A549 (cell line): ENCODE data around the gene FGR. TPM values are rescaled to one million over a fixed set of nuclear protein-coding genes. Genes with fewer than 3 reads are reported as not detected.

ENCODE experiments used
- ATAC-seq, 2 experiments: fragments of 200-7000 bp in 1 of 2; fragments of >200 bp in 1 of 2; cut with Nextera tagmentation in 1 of 2; cut with Tn5 transposase in 1 of 2; 3 replicates each; pipeline versions ENCODE4 v1.8.0 to v1.9.1; 2018 to 2020; ENCODE audit warnings: mild to moderate bottlenecking in 1 of 2, moderate library complexity in 1 of 2
- CTCF ChIA-PET: fragments of 300-600 bp; sonication (Branson Sonifier 250); formaldehyde crosslinking; extraction: SDS; loops from one replicate; lab custom pipeline; 2021; ENCODE audit warnings: antibody characterized with exemption, inconsistent platforms; lab: Yijun Ruan, JAX
- POLR2A ChIA-PET: fragments of 350-600 bp; formaldehyde crosslinking; extraction: SDS; loops from one replicate; lab custom pipeline; 2021; ENCODE audit warnings: antibody characterized with exemption, inconsistent platforms; lab: Yijun Ruan, JAX
- DNase-seq, 2 experiments: peaks; one replicate each; pipeline versions ENCODE4 v3.0.0 to v3.0.0-alpha.2; 2011 to 2016; ENCODE audit warnings: low read depth in 1 of 2, low spot score in 1 of 2
- FAIRE-seq: peaks from 2 replicates; lab custom pipeline; 2011; peaks lifted over from hg19 to GRCh38; lab: Jason Lieb, UNC
- H3K27ac ChIP-seq, 2 experiments: fragments of >200 bp; sonication (Bioruptor Twin); formaldehyde crosslinking; 3 replicates each; pipeline ENCODE4 v1.5.1; 2016 to 2017
- H3K4me1 ChIP-seq: fragments of >200 bp; sonication (Bioruptor Twin); formaldehyde crosslinking; 3 replicates; pipeline ENCODE4 v1.6.1; 2016
- H3K4me2 ChIP-seq: fragments of >200 bp; sonication (Bioruptor Twin); formaldehyde crosslinking; 3 replicates; pipeline ENCODE4 v1.6.1; 2016
- H3K4me3 ChIP-seq: fragments of >200 bp; sonication (Bioruptor Twin); formaldehyde crosslinking; 3 replicates; pipeline ENCODE4 v1.5.1; 2016
- H3K9me3 ChIP-seq: fragments of >200 bp; sonication (Bioruptor Twin); formaldehyde crosslinking; 3 replicates; pipeline ENCODE4 v1.6.1; 2016
- ATOH8 ChIP-seq: fragments of 250-450 bp; sonication (Bioruptor Pico); IDR thresholded peaks from 2 replicates; pipeline ENCODE4 v1.5.0; 2020; ENCODE audit warnings: low read depth, mild to moderate bottlenecking, moderate library complexity
- BCL3 ChIP-seq: fragments of >200 bp; sonication (Bioruptor Twin); formaldehyde crosslinking; IDR thresholded peaks from 3 replicates; pipeline ENCODE4 v1.6.1; 2016
- CBX2 ChIP-seq: fragments of 200-600 bp; sonication (generic); IDR thresholded peaks from 2 replicates; pipeline ENCODE4 v1.6.1; 2016; ENCODE audit warnings: low read depth, mild to moderate bottlenecking, borderline replicate concordance
- CHD2 ChIP-seq: fragments of 150-350 bp; IDR thresholded peaks from 2 replicates; pipeline ENCODE4 v1.6.1; 2014; ENCODE audit warnings: low read length; ENCODE audit not compliant: partially characterized antibody
- CHD4 ChIP-seq: fragments of 200-600 bp; sonication (generic); IDR thresholded peaks from 2 replicates; pipeline ENCODE4 v1.6.1; 2016; ENCODE audit warnings: antibody characterized with exemption, mild to moderate bottlenecking, borderline replicate concordance
- EHF ChIP-seq: fragments of 250-450 bp; sonication (Bioruptor Pico); IDR thresholded peaks from 2 replicates; pipeline ENCODE4 v1.5.0; 2020; ENCODE audit warnings: mild to moderate bottlenecking
- ESRRA ChIP-seq: fragments of 150-350 bp; IDR thresholded peaks from 2 replicates; pipeline ENCODE4 v1.6.1; 2014; ENCODE audit warnings: mild to moderate bottlenecking, low read length, borderline replicate concordance
- FOSL2 ChIP-seq, 2 experiments: fragments of 450-650 bp in 1 of 2; fragments of >200 bp in 1 of 2; sonication (Bioruptor Twin) in 1 of 2; formaldehyde crosslinking; IDR thresholded peaks; 2 replicates each; pipeline versions ENCODE4 v1.5.0 to v1.6.1; 2016 to 2020; ENCODE audit warnings: mild to moderate bottlenecking in 1 of 2, moderate library complexity in 1 of 2
- GATA3 ChIP-seq: IDR thresholded peaks from 2 replicates; pipeline ENCODE4 v1.6.1; 2012; ENCODE audit warnings: borderline replicate concordance
- HDAC2 ChIP-seq: fragments of 200-600 bp; sonication (generic); IDR thresholded peaks from 2 replicates; pipeline ENCODE4 v1.6.1; 2016
- HES2 ChIP-seq: fragments of >200 bp; sonication (Bioruptor Twin); formaldehyde crosslinking; IDR thresholded peaks from 2 replicates; pipeline ENCODE4 v1.6.1; 2016
- HOXA7 ChIP-seq: fragments of 250-450 bp; sonication (Bioruptor Pico); IDR thresholded peaks from 2 replicates; pipeline ENCODE4 v1.5.0; 2020; ENCODE audit warnings: mild to moderate bottlenecking, moderate library complexity
- HOXB13 ChIP-seq: fragments of 250-450 bp; sonication (Bioruptor Pico); IDR thresholded peaks from 2 replicates; pipeline ENCODE4 v1.5.0; 2020; ENCODE audit warnings: low read depth, mild to moderate bottlenecking, moderate library complexity
- JUN ChIP-seq, 2 experiments: fragments of >200 bp; sonication (Bioruptor Twin); formaldehyde crosslinking; IDR thresholded peaks; 2 replicates in 1 of 2; 3 replicates in 1 of 2; pipeline ENCODE4 v1.6.1; 2016 to 2017
- KDM1A ChIP-seq: fragments of 200-600 bp; sonication (generic); IDR thresholded peaks from 2 replicates; pipeline ENCODE4 v1.6.1; 2016; ENCODE audit warnings: low read depth, mild to moderate bottlenecking
- NFE2L2 ChIP-seq: fragments of 150-350 bp; conservative IDR thresholded peaks from 2 replicates; pipeline ENCODE4 v1.6.1; 2014; ENCODE audit warnings: low read length
- NPAS2 ChIP-seq: fragments of 250-450 bp; sonication (Bioruptor Pico); IDR thresholded peaks from 2 replicates; pipeline ENCODE4 v1.8.0; 2022; ENCODE audit warnings: mild to moderate bottlenecking, moderate library complexity, borderline replicate concordance
- NR3C1 ChIP-seq: fragments of >200 bp; sonication (Bioruptor Twin); formaldehyde crosslinking; IDR thresholded peaks from 3 replicates; pipeline ENCODE4 v1.6.1; 2017
- RAD21 ChIP-seq, 2 experiments: fragments of >200 bp in 1 of 2; sonication (Bioruptor Twin) in 1 of 2; formaldehyde crosslinking in 1 of 2; IDR thresholded peaks in 1 of 2; conservative IDR thresholded peaks in 1 of 2; 2 replicates in 1 of 2; 3 replicates in 1 of 2; pipeline ENCODE4 v1.6.1; 2012 to 2018; ENCODE audit warnings: inconsistent platforms in 1 of 2
- RARB ChIP-seq: fragments of 250-450 bp; sonication (Bioruptor Pico); IDR thresholded peaks from 2 replicates; pipeline ENCODE4 v1.8.0; 2021; ENCODE audit warnings: mild to moderate bottlenecking, moderate library complexity
- RNF2 ChIP-seq: fragments of 200-600 bp; sonication (generic); IDR thresholded peaks from 2 replicates; pipeline ENCODE4 v1.6.1; 2016; ENCODE audit warnings: low read depth, mild to moderate bottlenecking, antibody characterized with exemption, moderate library complexity, borderline replicate concordance
- SMC3 ChIP-seq: fragments of >200 bp; sonication (Bioruptor Twin); formaldehyde crosslinking; IDR thresholded peaks from 3 replicates; pipeline ENCODE4 v1.6.1; 2018; ENCODE audit warnings: inconsistent platforms
- SREBF2 ChIP-seq: fragments of 450-650 bp; IDR thresholded peaks from 2 replicates; pipeline ENCODE4 v1.6.1; 2014; ENCODE audit warnings: mild to moderate bottlenecking, moderate library complexity
- ZC3H11A ChIP-seq: fragments of 450-650 bp; IDR thresholded peaks from 2 replicates; pipeline ENCODE4 v1.6.1; 2014; ENCODE audit warnings: antibody characterized with exemption, mild to moderate bottlenecking
- ZFP36 ChIP-seq: fragments of 450-650 bp; IDR thresholded peaks from 2 replicates; pipeline ENCODE4 v1.6.1; 2014; ENCODE audit warnings: borderline replicate concordance; ENCODE audit not compliant: partially characterized antibody
- ZNF302 ChIP-seq: fragments of 250-450 bp; sonication (Bioruptor Pico); IDR thresholded peaks from 2 replicates; pipeline ENCODE4 v1.9.0; 2021; ENCODE audit warnings: inconsistent platforms, mild to moderate bottlenecking, moderate library complexity
- WGBS: methylation state at CpG from one replicate; pipeline ENCODE4 v1.1.6; 2017; ENCODE audit errors: missing lambda C conversion rate; 5-methylcytosine and 5-hydroxymethylcytosine counted together
- polyA plus RNA-seq, 4 experiments: library from polyadenylated mRNA; depleted of rRNA in 3 of 4; stranded (reverse); fragments of >200 nt; fragmentation: RNase III in 1 of 4; extraction: RNeasy Plus Mini Kit Qiagen cat#74134 plus additional on column Dnase treatment in 1 of 4; gene quantifications; 2 replicates in 3 of 4; 3 replicates in 1 of 4; pipeline ENCODE4 v1.2.3, GENCODE V29; 2011 to 2017

Gene FGR
- polyA plus RNA-seq, 2 of the 4 experiments (the other 2 are of a cell fraction), result not detected

GRCh38 chr1:27585684-27586083, 49.3 kb downstream of the FGR start:
- DNase-seq, result no peak
- Histone ChIP-seq H3K4me2 (no peak overlapping the region), H3K27ac (no peak overlapping the region), H3K4me1 (peaks cover 15% of the 10 kb centered on the region), H3K4me3 (no peak overlapping the region), H3K9me3 (no peaks in the 10 kb centered on the region)
- ChIA-PET CTCF (interaction anchor here (0.6 to 3.2 kb wide), 6 partner anchors 9 to 107 kb away, joined by 3 to 18 read pairs (median 4); no protein-coding TSS in a partner anchor), POLR2A (no interaction called here)
- ATAC-seq, result no peak
- 70% methylated on average over 3 of the region's 3 CpGs for WGBS
- no peak for FAIRE-seq
- no peak for TF ChIP-seq NFE2L2
- no peak for TF ChIP-seq ESRRA
- TF ChIP-seq SMC3, result no peak
- no peak for TF ChIP-seq ZFP36
- no peak for TF ChIP-seq NPAS2 (CRISPR knock-in tag)
- TF ChIP-seq ZC3H11A, result no peak

GRCh38 chr1:27584453-27584852, 50.5 kb downstream of the FGR start:
- peaks cover 3% of the 10 kb centered on the region for H3K4me1 ChIP-seq
- ChIA-PET CTCF (interaction anchor here (1.3 to 3.2 kb wide), 5 partner anchors 8 to 28 kb away, joined by 3 to 18 read pairs (median 8); no protein-coding TSS in a partner anchor), POLR2A (no interaction called here)
- no peak overlapping the region for H3K4me3 ChIP-seq
- H3K9me3 ChIP-seq, result no peaks in the 10 kb centered on the region
- DNase-seq (no peak), FAIRE-seq (no peak), ATAC-seq (no peak)
- no peak for TF ChIP-seq CHD4
- TF ChIP-seq NR3C1, result no peak
- TF ChIP-seq RARB (CRISPR knock-in tag), result no peak
- TF ChIP-seq NPAS2 (CRISPR knock-in tag), result no peak
- no peak for TF ChIP-seq FOSL2 (IDR thresholded peaks at IDR 0.05)
- no peak for TF ChIP-seq FOSL2 (CRISPR knock-in tag; IDR thresholded peaks at IDR 0.05)
- TF ChIP-seq GATA3, result no peak
- TF ChIP-seq JUN (IDR thresholded peaks at IDR 0.05), result no peak
- no peak for TF ChIP-seq ZNF302
- TF ChIP-seq HOXA7 (CRISPR knock-in tag), result no peak
- TF ChIP-seq ATOH8 (CRISPR knock-in tag), result no peak
- TF ChIP-seq KDM1A, result no peak
- TF ChIP-seq CBX2, result no peak
- no peak for TF ChIP-seq BCL3
- TF ChIP-seq HES2, result no peak
- TF ChIP-seq EHF (CRISPR knock-in tag), result no peak
- TF ChIP-seq SREBF2, result no peak
- WGBS, result 73% methylated on average over 2 of the region's 3 CpGs
- H3K27ac ChIP-seq, result no peak overlapping the region
- H3K4me2 ChIP-seq, result no peak overlapping the region

- Histone ChIP-seq H3K27ac (no peak overlapping the region), H3K9me3 (no peaks in the 10 kb centered on the region)
- ChIA-PET POLR2A (no interaction called here), CTCF (interaction anchor here (1.0 to 3.2 kb wide), 7 partner anchors 7 to 27 kb away, joined by 3 to 18 read pairs (median 4); no protein-coding TSS in a partner anchor)
- no peak for DNase-seq
- TF ChIP-seq FOSL2 (IDR thresholded peaks at IDR 0.05), result no peak
- TF ChIP-seq FOSL2 (CRISPR knock-in tag; IDR thresholded peaks at IDR 0.05), result no peak
- no peak for TF ChIP-seq GATA3
- TF ChIP-seq ZC3H11A, result no peak
- no peak for TF ChIP-seq RNF2
- TF ChIP-seq NPAS2 (CRISPR knock-in tag), result no peak
- TF ChIP-seq HDAC2, result no peak
- no peak for TF ChIP-seq ATOH8 (CRISPR knock-in tag)
- no peak for TF ChIP-seq HOXB13 (CRISPR knock-in tag)
- no peak for TF ChIP-seq NFE2L2
- TF ChIP-seq CHD2, result no peak
- TF ChIP-seq ZNF302, result no peak
- TF ChIP-seq RAD21 (conservative IDR thresholded peaks at IDR 0.05 in 1 of 2, IDR thresholded peaks at IDR 0.05 in 1 of 2), result no peak
- no peak for TF ChIP-seq JUN (IDR thresholded peaks at IDR 0.05)
- TF ChIP-seq, all 56 proteins: peak for 0
- Histone ChIP-seq H3K4me2 (no peak overlapping the region), H3K4me1 (no peaks in the 10 kb centered on the region), H3K4me3 (no peak overlapping the region)
- WGBS, result 82% methylated on average over 3 of the region's 3 CpGs
- no peak for ATAC-seq
- no peak for FAIRE-seq
Observed at GRCh38 chr1:27583479-27583878, 51.5 kb downstream of the FGR start.
